Measurements from ENCODE around the gene EEF1G. TPM values are rescaled to one million over a fixed set of nuclear protein-coding genes. Genes with fewer than 3 reads are reported as not detected.
"Not testable (repeated sequence)": the region's sequence is repeated elsewhere in the genome, so short reads cannot be mapped to it uniquely, and the experiment has no call there.

EEF1G gene
- total RNA-seq, 1 donor, result 1,049 TPM

GRCh38 chr11:62621027-62621566, 47.4 kb upstream of the EEF1G start:
- Histone ChIP-seq H3K4me3 (ENCODE audit: insufficient read depth, low read length) (peak overlapping the region; percentile 88), H2AFZ (ENCODE audit: low read length) (peak overlapping the region; percentile 76), H3K27ac (ENCODE audit: low read depth, low read length) (peak overlapping the region; percentile 63), H3K27me3 (ENCODE audit: insufficient read depth, low read length) (no peaks in the 10 kb centered on the region), H3K4me2 (ENCODE audit: insufficient read depth, low read length) (peak overlapping the region; percentile 92), H3K36me3 (ENCODE audit: insufficient read depth, low read length) (peaks cover 29% of the 10 kb centered on the region), H3K9me3 (ENCODE audit: low read depth, low read length) (no peaks in the 10 kb centered on the region), H3K4me1 (ENCODE audit: insufficient read depth, low read length) (peaks cover 14% of the 10 kb centered on the region), H3K79me2 (ENCODE audit: insufficient read depth, low read length) (peaks cover 15% of the 10 kb centered on the region), H4K20me1 (ENCODE audit: insufficient read depth, low read length) (no peaks in the 10 kb centered on the region)
- no peak for DNase-seq (ENCODE audit: insufficient read length, low spot score, missing footprints)
- TF ChIP-seq CTCF (IDR thresholded peaks at IDR 0.05; ENCODE audit: extremely low read depth, low read depth, low read length), result no peak

- H3K79me2 ChIP-seq (ENCODE audit: insufficient read depth, low read length), result peaks cover 15% of the 10 kb centered on the region
- H3K4me2 ChIP-seq (ENCODE audit: insufficient read depth, low read length); H4K20me1 ChIP-seq (ENCODE audit: insufficient read depth, low read length); H3K27ac ChIP-seq (ENCODE audit: low read depth, low read length); H3K4me3 ChIP-seq (ENCODE audit: insufficient read depth, low read length); H2AFZ ChIP-seq (ENCODE audit: low read length); H3K27me3 ChIP-seq (ENCODE audit: insufficient read depth, low read length); DNase-seq (ENCODE audit: insufficient read length, low spot score, missing footprints); H3K4me1 ChIP-seq (ENCODE audit: insufficient read depth, low read length); H3K9me3 ChIP-seq (ENCODE audit: low read depth, low read length): not testable (repeated sequence)
- H3K36me3 ChIP-seq (ENCODE audit: insufficient read depth, low read length), result peaks cover 18% of the 10 kb centered on the region
These were observed 43.3 kb upstream of the EEF1G start for GRCh38 chr11:62616957-62617356.

- H3K9me3 ChIP-seq (ENCODE audit: low read depth, low read length), result no peaks in the 10 kb centered on the region
- TF ChIP-seq CTCF (IDR thresholded peaks at IDR 0.05; ENCODE audit: extremely low read depth, low read depth, low read length), result no peak
- no peak overlapping the region for H3K27ac ChIP-seq (ENCODE audit: low read depth, low read length)
- DNase-seq (ENCODE audit: insufficient read length, low spot score, missing footprints), result no peak
- H2AFZ ChIP-seq (ENCODE audit: low read length), result no peak overlapping the region
- peaks cover 19% of the 10 kb centered on the region for H3K79me2 ChIP-seq (ENCODE audit: insufficient read depth, low read length)
- no peaks in the 10 kb centered on the region for H3K27me3 ChIP-seq (ENCODE audit: insufficient read depth, low read length)
- no peak overlapping the region for H3K4me2 ChIP-seq (ENCODE audit: insufficient read depth, low read length)
- no peaks in the 10 kb centered on the region for H4K20me1 ChIP-seq (ENCODE audit: insufficient read depth, low read length)
- H3K4me1 ChIP-seq (ENCODE audit: insufficient read depth, low read length), result peaks cover 12% of the 10 kb centered on the region
- no peak overlapping the region for H3K4me3 ChIP-seq (ENCODE audit: insufficient read depth, low read length)
- peaks cover 21% of the 10 kb centered on the region for H3K36me3 ChIP-seq (ENCODE audit: insufficient read depth, low read length)
These were observed 41.8 kb upstream of the EEF1G start for GRCh38 chr11:62615521-62615920.

- no peak for TF ChIP-seq CTCF (IDR thresholded peaks at IDR 0.05; ENCODE audit: extremely low read depth, low read depth, low read length)
- peaks cover 2% of the 10 kb centered on the region for H4K20me1 ChIP-seq (ENCODE audit: insufficient read depth, low read length)
- peaks cover 26% of the 10 kb centered on the region for H3K36me3 ChIP-seq (ENCODE audit: insufficient read depth, low read length)
- H3K27ac ChIP-seq (ENCODE audit: low read depth, low read length), result no peak overlapping the region
- DNase-seq (ENCODE audit: insufficient read length, low spot score, missing footprints), result peak; percentile 71
- no peak overlapping the region for H3K4me2 ChIP-seq (ENCODE audit: insufficient read depth, low read length)
- H2AFZ ChIP-seq (ENCODE audit: low read length), result no peak overlapping the region
- H3K27me3 ChIP-seq (ENCODE audit: insufficient read depth, low read length), result no peaks in the 10 kb centered on the region
- H3K9me3 ChIP-seq (ENCODE audit: low read depth, low read length), result no peaks in the 10 kb centered on the region
- peaks cover 11% of the 10 kb centered on the region for H3K4me1 ChIP-seq (ENCODE audit: insufficient read depth, low read length)
- peaks cover 15% of the 10 kb centered on the region for H3K79me2 ChIP-seq (ENCODE audit: insufficient read depth, low read length)
- H3K4me3 ChIP-seq (ENCODE audit: insufficient read depth, low read length), result no peak overlapping the region
These were observed 40.6 kb upstream of the EEF1G start for GRCh38 chr11:62614275-62614674.
